Measurements from ENCODE around the gene TPD52L1.

Gene TPD52L1

GRCh38 chr6:125213939-125214338 lies 60.4 kb downstream of the TPD52L1 start:
- DNase-seq: no peak

GRCh38 chr6:125215252-125215819 lies 61.8 kb downstream of the TPD52L1 start:
- no peak for DNase-seq

- DNase-seq: no peak
Measured at GRCh38 chr6:125216015-125216414, 62.4 kb downstream of the TPD52L1 start.

- no peak for DNase-seq
Measured at GRCh38 chr6:125217369-125217768, 63.8 kb downstream of the TPD52L1 start.

GRCh38 chr6:125217992-125218391 lies 64.4 kb downstream of the TPD52L1 start:
- DNase-seq: no peak

- DNase-seq: no peak
Measured at GRCh38 chr6:125219361-125219895, 65.9 kb downstream of the TPD52L1 start.

GRCh38 chr6:125220712-125221111 lies 67.1 kb downstream of the TPD52L1 start:
- no peak for DNase-seq

GRCh38 chr6:125222531-125223455 lies 69.2 kb downstream of the TPD52L1 start:
- no peak for DNase-seq

- DNase-seq: no peak
Measured at GRCh38 chr6:125224231-125224861, 70.8 kb downstream of the TPD52L1 start.

GRCh38 chr6:125227244-125227643 lies 73.7 kb downstream of the TPD52L1 start:
- DNase-seq: no peak

- no peak for DNase-seq
Measured at GRCh38 chr6:125228981-125229479, 75.5 kb downstream of the TPD52L1 start.

- DNase-seq: no peak
Measured at GRCh38 chr6:125230674-125231073, 77.1 kb downstream of the TPD52L1 start.

- no peak for DNase-seq
Measured at GRCh38 chr6:125231133-125231532, 77.6 kb downstream of the TPD52L1 start.

GRCh38 chr6:125231574-125232343 lies 78.2 kb downstream of the TPD52L1 start:
- no peak for DNase-seq

GRCh38 chr6:125232466-125232865 lies 78.9 kb downstream of the TPD52L1 start:
- no peak for DNase-seq

GRCh38 chr6:125233202-125233601 lies 79.6 kb downstream of the TPD52L1 start:
- no peak for DNase-seq

GRCh38 chr6:125236536-125237327 lies 83.2 kb downstream of the TPD52L1 start:
- no peak for DNase-seq

GRCh38 chr6:125237764-125238163 lies 84.2 kb downstream of the TPD52L1 start:
- DNase-seq: no peak

- DNase-seq: no peak
Measured at GRCh38 chr6:125245109-125245508, 91.5 kb downstream of the TPD52L1 start.

GRCh38 chr6:125245523-125246264 lies 92.1 kb downstream of the TPD52L1 start:
- no peak for DNase-seq

GRCh38 chr6:125246566-125246965 lies 93.0 kb downstream of the TPD52L1 start:
- DNase-seq: no peak

All from COR-L47 (cell line).